Measurements from ENCODE around the gene GAS7. TPM values are rescaled to one million over a fixed set of nuclear protein-coding genes. Genes with fewer than 3 reads are reported as not detected.

The GAS7 gene
- total RNA-seq, 1 donor from 2014 or later: 78.0 TPM

- no peak for DNase-seq (ENCODE audit: low spot score in 2 of 2)
- Histone ChIP-seq H3K27ac (no peak overlapping the region), H3K4me3 (no peak overlapping the region), H3K36me3 (no peaks in the 10 kb centered on the region), H3K27me3 (no peaks in the 10 kb centered on the region), H3K9me3 (peaks cover 0 to 12% of the 10 kb centered on the region in 2 donors), H3K4me1 (no peaks in the 10 kb centered on the region)
- TF ChIP-seq CTCF (IDR thresholded peaks at IDR 0.05): no peak
- intact Hi-C loops (cut with DNase I): no loop called here
Measured at GRCh38 chr17:10091046-10091445, 107.4 kb downstream of the GAS7 start.

DNA sequence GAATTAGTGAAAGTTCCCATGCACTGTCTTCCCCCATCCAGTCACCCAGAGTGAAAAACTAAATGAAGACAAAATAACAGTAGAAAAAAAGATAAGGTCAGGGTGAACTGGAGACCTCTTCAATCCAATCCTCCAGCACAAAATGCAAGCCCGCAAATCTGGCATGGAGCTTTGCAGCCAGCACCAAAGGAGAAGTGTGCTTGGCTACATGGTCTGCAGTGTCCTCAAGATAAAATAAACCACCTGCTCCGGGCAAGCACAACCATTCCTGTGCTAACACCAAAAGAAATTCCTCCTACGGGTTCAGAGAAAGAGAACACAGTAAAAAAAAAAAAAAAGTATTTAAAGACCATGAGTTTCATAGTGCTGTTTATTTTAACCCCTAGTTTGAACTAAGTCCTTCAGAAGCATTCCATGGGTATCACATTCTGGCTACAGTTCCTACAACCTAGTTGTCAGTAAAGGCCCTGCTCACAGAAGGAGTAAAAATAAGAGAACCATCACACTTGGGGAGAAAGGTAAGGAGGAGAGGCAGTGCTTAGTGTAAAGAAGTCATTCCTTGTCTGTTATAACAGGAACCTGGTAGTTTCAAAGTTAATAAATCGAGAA is 109.1 kb downstream of the GAS7 start:
- TF ChIP-seq CTCF (IDR thresholded peaks at IDR 0.05): no peak
- Histone ChIP-seq H3K9me3 (peaks cover 0 to 12% of the 10 kb centered on the region in 2 donors), H3K4me1 (no peaks in the 10 kb centered on the region), H3K27me3 (no peaks in the 10 kb centered on the region), H3K4me3 (no peak overlapping the region), H3K27ac (no peak overlapping the region), H3K36me3 (no peaks in the 10 kb centered on the region)
- intact Hi-C loops (cut with DNase I): no loop called here
- no peak for DNase-seq (ENCODE audit: low spot score in 2 of 2)

GRCh38 chr17:10088444-10088843 is 110.0 kb downstream of the GAS7 start:
- H3K27me3 ChIP-seq: no peaks in the 10 kb centered on the region
- H3K9me3 ChIP-seq: peaks cover 0 to 12% of the 10 kb centered on the region in 2 donors
- no peaks in the 10 kb centered on the region for H3K36me3 ChIP-seq
- H3K4me3 ChIP-seq: no peak overlapping the region
- no peak for TF ChIP-seq CTCF (IDR thresholded peaks at IDR 0.05)
- DNase-seq (ENCODE audit: low spot score in 2 of 2): no peak
- intact Hi-C loops (cut with DNase I): no loop called here
- no peaks in the 10 kb centered on the region for H3K4me1 ChIP-seq
- H3K27ac ChIP-seq: no peak overlapping the region

GRCh38 chr17:10087355-10087754 is 111.1 kb downstream of the GAS7 start:
- Histone ChIP-seq H3K27ac (no peak overlapping the region), H3K4me1 (no peaks in the 10 kb centered on the region), H3K36me3 (no peaks in the 10 kb centered on the region), H3K27me3 (no peaks in the 10 kb centered on the region), H3K9me3 (peaks cover 0 to 5% of the 10 kb centered on the region in 2 donors), H3K4me3 (no peak overlapping the region)
- intact Hi-C loops (cut with DNase I): no loop called here
- TF ChIP-seq CTCF (IDR thresholded peaks at IDR 0.05): no peak
- no peak for DNase-seq (ENCODE audit: low spot score in 2 of 2)

GRCh38 chr17:10083864-10084263 is 114.5 kb downstream of the GAS7 start:
- intact Hi-C loops (cut with DNase I): no loop called here

More at GRCh38 chr17:10083864-10084263, 114.5 kb downstream of the GAS7 start:
- Histone ChIP-seq H3K27ac (no peak overlapping the region), H3K9me3 (no peaks in the 10 kb centered on the region), H3K4me3 (no peak overlapping the region), H3K4me1 (no peaks in the 10 kb centered on the region), H3K27me3 (no peaks in the 10 kb centered on the region), H3K36me3 (no peaks in the 10 kb centered on the region)
- no peak for TF ChIP-seq CTCF (IDR thresholded peaks at IDR 0.05)
- DNase-seq (ENCODE audit: low spot score in 2 of 2): no peak

All from ascending aorta (tissue), 2 donors.